HuH-7.5 (cell line): ENCODE measurements around the gene SPECC1.
"Not testable (repeated sequence)": the region's sequence is repeated elsewhere in the genome, so short reads cannot be mapped to it uniquely, and the experiment has no call there.

Source experiments
- DNase-seq: peaks from one replicate; pipeline ENCODE4 v3.0.0; 2011; ENCODE audit warnings: low spot score

The SPECC1 gene

GRCh38 chr17:20009302-20010098, at the start of gene SPECC1:
TSS of gene SPECC1 (plus strand) at chr17:20009359. CDS start at chr17:20096652, 87,293 bp downstream.
- DNase-seq = peak; percentile 59

- DNase-seq = not testable (repeated sequence)
These were observed 46.2 kb upstream of the SPECC1 start for GRCh38 chr17:19962954-19963353.

- no peak for DNase-seq
These were observed 36.0 kb upstream of the SPECC1 start for GRCh38 chr17:19973156-19973555.

- no peak for DNase-seq
These were observed 33.6 kb upstream of the SPECC1 start for GRCh38 chr17:19975601-19976000.

GRCh38 chr17:19977293-19978208, 31.6 kb upstream of the SPECC1 start, which contains the start of gene AKAP10:
TSS of gene AKAP10 (minus strand) at chr17:19977828. CDS start at chr17:19977679, 149 bp downstream.
- DNase-seq = peak; percentile 72

- DNase-seq = no peak
These were observed 30.9 kb upstream of the SPECC1 start for GRCh38 chr17:19978209-19978802.

GRCh38 chr17:19978805-19979211, 30.4 kb upstream of the SPECC1 start:
- DNase-seq = no peak

- DNase-seq = no peak
These were observed 29.0 kb upstream of the SPECC1 start for GRCh38 chr17:19979917-19980770.

GRCh38 chr17:19986941-19987861, 22.0 kb upstream of the SPECC1 start:
- no peak for DNase-seq

- no peak for DNase-seq
These were observed 21.3 kb upstream of the SPECC1 start for GRCh38 chr17:19987897-19988296.

GRCh38 chr17:19991252-19991885, 17.8 kb upstream of the SPECC1 start:
- DNase-seq = no peak

GRCh38 chr17:19992803-19993713, 16.1 kb upstream of the SPECC1 start:
- DNase-seq = peak; percentile 42

GRCh38 chr17:19996086-19996485, 13.1 kb upstream of the SPECC1 start:
- no peak for DNase-seq

- no peak for DNase-seq
These were observed 12.7 kb upstream of the SPECC1 start for GRCh38 chr17:19996502-19996901.

- DNase-seq = no peak
These were observed 712 bp upstream of the SPECC1 start for GRCh38 chr17:20008242-20009051.

GRCh38 chr17:20009052-20009301, 182 bp upstream of the SPECC1 start:
- no peak for DNase-seq

GRCh38 chr17:20010099-20010863, 1.1 kb downstream of the SPECC1 start:
- no peak for DNase-seq
